NCI-H2107 treated with DMSO at 0.1 percent for 48 hours (cell line): ENCODE data around the gene SEL1L.
"Not testable (repeated sequence)": the region's sequence is repeated elsewhere in the genome, so short reads cannot be mapped to it uniquely, and the experiment has no call there.

ENCODE experiments used
- DNase-seq: peaks from one replicate; lab custom pipeline; 2025; ENCODE audit not compliant: unreplicated experiment; lab: John Stamatoyannopoulos, UW

Gene SEL1L

GRCh38 chr14:81449114-81449513, 84.5 kb downstream of the SEL1L start:
- peak; percentile 72 for DNase-seq

GRCh38 chr14:81447021-81447764, 86.5 kb downstream of the SEL1L start:
- DNase-seq, result no peak

GRCh38 chr14:81446279-81447007, 87.2 kb downstream of the SEL1L start:
- no peak for DNase-seq

GRCh38 chr14:81441626-81442134, 92.0 kb downstream of the SEL1L start:
- DNase-seq, result no peak

GRCh38 chr14:81440041-81440440, 93.6 kb downstream of the SEL1L start:
- no peak for DNase-seq

GRCh38 chr14:81437244-81437643, 96.4 kb downstream of the SEL1L start:
- DNase-seq, result no peak

- DNase-seq, result peak; percentile 76
Measured at GRCh38 chr14:81436296-81437138, 97.1 kb downstream of the SEL1L start.

- DNase-seq, result peak; percentile 81
Measured at GRCh38 chr14:81435391-81436295, 98.0 kb downstream of the SEL1L start.

- no peak for DNase-seq
Measured at GRCh38 chr14:81435048-81435390, 98.6 kb downstream of the SEL1L start.

- DNase-seq, result no peak
Measured at GRCh38 chr14:81434230-81434629, 99.4 kb downstream of the SEL1L start.

GRCh38 chr14:81433378-81433777, 100.3 kb downstream of the SEL1L start:
- DNase-seq, result no peak

- no peak for DNase-seq
Measured at GRCh38 chr14:81432219-81432661, 101.4 kb downstream of the SEL1L start.

- no peak for DNase-seq
Measured at GRCh38 chr14:81430235-81430634, 103.4 kb downstream of the SEL1L start.

- not testable (repeated sequence) for DNase-seq
Measured at GRCh38 chr14:81429749-81430148, 103.9 kb downstream of the SEL1L start.

GRCh38 chr14:81429028-81429427, 104.6 kb downstream of the SEL1L start:
- no peak for DNase-seq

- DNase-seq, result no peak
Measured at GRCh38 chr14:81427348-81428058, 106.2 kb downstream of the SEL1L start.

- no peak for DNase-seq
Measured at GRCh38 chr14:81423504-81423903, 110.1 kb downstream of the SEL1L start.
